Dedifferentiated amniotic fluid mesenchymal stem cell (primary cell): ENCODE data around the gene LRMDA.

Experiments
- DNase-seq: peaks from one replicate; pipeline ENCODE4 v3.0.0-alpha.2; 2016; ENCODE audit errors: extremely low spot score

Gene LRMDA

DNA sequence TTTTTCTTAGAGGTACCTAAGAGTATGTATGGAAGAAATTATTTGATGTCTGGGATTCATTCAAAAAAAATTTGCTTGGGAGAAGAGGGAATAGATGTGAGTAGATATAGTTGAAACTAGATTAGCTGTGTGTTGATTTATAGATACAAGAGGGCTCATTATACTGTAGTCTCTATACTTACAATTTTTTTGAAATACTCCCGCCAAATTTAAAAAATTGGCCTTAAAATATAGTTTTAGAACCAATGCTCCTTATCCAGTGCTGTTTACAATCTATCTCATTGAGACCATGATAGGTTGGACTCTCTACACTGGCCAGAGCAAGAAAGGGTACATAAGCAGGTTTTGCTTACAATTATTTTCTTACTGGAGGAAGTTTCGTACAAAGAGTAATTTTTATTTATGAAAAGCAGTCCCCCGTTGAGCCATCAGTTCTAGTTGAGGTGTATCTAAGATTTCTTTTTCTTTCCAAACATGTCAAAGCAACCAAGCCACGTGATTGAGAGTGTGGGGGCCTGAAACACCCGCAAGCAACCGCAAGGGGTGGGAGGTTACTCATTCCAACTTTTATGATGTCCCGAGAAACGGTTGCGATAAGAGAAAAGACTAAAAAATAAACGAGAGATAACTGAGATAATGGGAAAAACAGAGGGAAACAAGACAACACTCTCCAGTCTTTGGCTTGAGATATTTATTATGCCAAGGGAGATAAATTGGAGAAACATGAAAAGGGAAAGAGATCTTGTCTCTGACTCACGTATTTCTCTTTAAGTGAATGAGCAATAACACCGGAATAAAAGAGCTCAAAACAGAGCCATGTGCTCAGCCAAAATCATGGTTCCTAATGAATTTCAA, 729.2 kb downstream of the LRMDA start:
- DNase-seq = no peak

DNA sequence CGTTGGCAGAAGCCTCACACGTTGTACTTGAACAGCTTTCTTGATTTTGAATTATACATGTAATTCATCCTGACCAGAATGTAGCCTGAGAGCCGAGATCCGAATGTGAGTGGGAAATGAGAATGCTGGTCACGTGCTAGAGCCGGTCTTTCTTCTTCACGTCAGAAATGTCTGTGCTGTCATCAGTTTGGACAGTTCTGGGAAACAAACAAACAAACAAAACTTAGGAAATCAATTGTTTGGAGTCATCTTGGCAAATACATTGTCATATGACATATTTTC, 729.8 kb downstream of the LRMDA start:
- DNase-seq = no peak

GRCh38 chr10:76168437-76168836, 737.0 kb downstream of the LRMDA start:
- no peak for DNase-seq

DNA sequence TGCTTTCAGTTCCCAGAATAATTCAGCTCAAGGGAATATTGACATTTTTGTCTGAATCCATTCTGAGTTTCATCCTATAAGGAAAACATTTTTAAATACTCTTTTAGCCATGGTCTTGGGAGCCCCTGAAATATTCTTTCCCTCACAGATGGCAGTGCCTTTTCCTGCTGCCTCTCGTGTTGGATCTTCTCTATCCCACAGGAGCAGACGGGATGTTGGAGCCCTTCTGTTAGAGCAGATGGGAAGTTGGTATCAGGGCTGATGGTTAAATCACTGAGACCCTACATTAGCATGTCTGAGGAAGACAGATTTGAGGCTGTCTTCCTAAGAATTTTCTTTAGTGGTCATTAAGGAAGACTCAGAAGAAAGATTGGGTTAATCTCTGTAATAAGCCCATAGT, 737.8 kb downstream of the LRMDA start:
- no peak for DNase-seq

DNA sequence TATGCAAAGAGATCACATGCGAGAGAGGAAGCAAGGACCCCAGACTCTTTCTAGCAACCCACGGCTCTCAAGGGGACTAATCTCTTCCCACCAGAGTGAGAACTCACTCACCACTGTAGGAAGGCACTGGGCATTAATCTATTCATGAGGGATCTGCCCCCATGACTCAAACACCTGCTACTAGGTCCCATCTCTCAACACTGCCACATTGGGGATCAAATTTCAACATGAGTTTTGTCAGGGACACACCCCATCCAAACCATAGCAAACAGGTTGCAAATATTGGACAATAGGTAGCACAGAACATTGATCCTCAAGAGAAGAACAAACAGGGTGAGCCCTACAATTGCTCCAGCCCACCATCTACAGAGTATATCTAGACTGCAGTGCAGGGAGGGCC, 740.6 kb downstream of the LRMDA start:
- DNase-seq = no peak

- no peak for DNase-seq
These were observed 744.2 kb downstream of the LRMDA start for GRCh38 chr10:76175533-76176165.

DNA sequence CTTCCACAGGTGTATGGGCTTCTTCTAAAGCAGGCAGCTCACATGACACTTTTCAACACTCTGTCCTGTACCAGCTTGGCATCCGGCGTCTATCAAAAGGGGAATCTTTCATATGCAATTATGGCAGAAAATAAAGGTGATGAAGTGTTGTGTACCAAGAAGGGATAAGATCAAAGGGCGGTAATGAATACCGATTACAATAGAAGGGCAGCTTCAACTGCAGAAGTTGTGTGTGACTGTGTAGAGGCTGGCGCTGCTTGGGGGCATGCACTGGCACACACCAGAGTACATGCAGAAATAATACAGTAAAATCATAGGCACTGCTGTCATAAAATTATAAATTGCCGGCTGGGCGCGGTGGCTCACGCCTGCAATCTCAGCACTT, 744.7 kb downstream of the LRMDA start:
- no peak for DNase-seq

DNA sequence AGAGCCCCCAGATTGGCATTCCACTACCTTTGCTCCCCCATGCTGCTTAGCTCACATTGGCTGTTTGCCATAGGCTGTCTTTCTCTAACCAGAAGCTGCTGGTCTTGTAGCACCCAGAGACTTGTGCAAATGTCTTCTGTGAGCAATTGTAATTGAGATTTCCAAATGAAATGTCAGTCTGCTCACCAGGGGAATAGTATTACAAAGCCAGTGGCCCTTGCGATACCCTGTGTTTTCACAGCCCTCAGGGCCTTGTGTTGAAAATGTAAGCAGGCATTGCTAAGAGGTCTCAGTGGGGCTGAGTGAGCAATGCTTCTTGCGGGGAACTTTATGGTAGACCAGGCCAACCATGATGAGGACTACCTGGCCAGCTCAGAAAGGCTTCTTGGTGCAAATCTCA, 746.5 kb downstream of the LRMDA start:
- no peak for DNase-seq

- no peak for DNase-seq
These were observed 747.3 kb downstream of the LRMDA start for GRCh38 chr10:76178532-76179292.

DNA sequence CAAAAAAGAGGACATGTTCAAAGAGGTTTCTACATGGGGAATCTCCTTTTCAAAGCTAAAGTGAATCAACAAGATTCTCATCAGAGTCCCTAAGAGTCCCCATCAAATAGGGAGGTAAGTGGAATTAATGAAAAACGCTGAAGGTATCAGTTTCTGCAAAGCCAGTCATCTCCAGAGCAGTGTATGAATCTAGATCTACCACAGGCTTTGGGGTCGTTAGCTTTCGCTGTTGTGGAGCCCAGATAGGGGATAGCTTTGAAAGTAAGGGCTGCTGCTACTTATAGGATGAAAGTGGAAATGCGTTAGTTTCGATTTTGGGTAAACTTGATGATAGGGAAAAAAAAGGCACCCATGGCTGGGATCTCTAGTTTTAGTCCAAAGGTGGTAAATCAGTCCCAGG, 748.4 kb downstream of the LRMDA start:
- DNase-seq = no peak

- no peak for DNase-seq
These were observed 753.2 kb downstream of the LRMDA start for GRCh38 chr10:76184647-76185046.

GRCh38 chr10:76185471-76186301, 754.3 kb downstream of the LRMDA start:
- no peak for DNase-seq

DNA sequence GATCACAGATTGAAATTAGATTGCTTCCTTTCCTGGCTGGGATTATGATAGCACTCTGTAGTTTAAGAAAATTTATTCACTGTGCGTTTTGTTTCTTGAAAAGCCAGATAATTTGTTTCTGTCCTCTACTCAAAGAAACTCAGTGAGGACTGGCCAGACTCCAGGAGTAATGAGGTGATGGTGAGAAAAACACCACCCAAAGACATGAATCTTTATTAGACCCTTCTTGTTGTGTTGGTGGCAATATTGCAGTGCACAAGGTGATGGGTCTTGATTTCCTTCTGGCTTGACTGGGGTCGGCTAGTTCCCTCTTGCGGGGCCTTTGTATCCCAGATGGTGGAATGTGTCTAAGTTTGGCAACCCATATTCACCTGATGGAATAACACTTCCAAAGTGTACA, 756.8 kb downstream of the LRMDA start:
- no peak for DNase-seq

DNA sequence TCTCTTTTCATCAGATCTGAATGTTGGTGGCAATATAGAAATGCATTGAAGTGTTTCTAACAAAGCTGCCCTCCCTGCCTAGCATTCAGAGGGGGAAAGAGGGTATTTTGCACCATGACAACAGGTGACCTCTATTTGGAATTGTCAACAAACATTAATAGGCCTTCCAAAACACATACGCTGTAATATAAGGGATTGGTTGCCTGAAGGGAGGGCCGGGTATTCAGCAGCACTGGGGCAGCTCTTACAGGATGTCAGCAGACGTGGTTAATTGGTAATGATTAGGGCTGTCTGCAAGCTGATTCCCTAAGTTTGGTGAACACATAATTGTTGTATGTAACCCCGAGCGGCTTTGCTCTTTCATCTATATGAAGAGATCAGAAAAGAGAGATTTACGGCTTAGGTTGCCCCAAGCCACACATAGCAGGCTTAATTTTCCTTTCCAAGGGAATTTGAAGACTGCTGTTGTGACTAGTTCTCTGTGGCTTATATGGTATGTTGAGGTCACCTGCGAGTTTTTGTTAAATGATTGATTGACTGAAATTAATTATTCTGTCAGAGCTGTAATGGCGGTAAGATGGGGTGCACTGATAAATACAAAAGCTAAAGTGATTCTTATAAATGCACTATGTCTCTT, 759.3 kb downstream of the LRMDA start:
- no peak for DNase-seq

- DNase-seq = no peak
These were observed 759.9 kb downstream of the LRMDA start for GRCh38 chr10:76191336-76191735.

- no peak for DNase-seq
These were observed 760.7 kb downstream of the LRMDA start for GRCh38 chr10:76192151-76192550.

DNA sequence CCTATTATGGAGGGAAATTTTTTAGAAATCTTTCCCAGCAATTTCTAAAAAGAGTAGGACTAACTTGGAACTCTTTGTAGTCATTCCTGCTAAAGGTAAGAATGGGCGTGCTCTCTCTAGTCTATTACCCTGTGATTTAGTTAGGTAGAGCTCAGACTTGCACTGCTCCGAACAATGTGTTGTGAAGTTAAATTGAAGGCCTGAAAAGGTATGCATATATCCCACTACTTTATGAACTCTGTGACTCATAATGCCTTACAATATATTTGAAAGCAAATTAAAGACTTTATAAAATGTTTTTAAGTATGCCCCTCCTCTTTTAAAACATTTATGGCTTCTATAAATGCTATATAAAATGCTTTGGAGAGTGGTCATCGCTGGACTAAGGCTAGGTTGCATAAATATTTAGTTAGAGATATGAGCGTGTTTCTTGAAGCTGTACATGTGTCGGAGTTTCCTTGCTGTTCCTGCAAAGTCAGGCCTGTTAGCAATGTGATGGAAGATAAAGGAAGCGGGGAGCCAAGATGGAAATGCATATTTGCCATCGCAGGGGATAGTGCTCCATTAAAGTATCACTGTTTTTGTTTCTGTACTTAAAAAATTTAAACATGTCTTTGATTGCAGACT, 761.4 kb downstream of the LRMDA start:
- no peak for DNase-seq

- no peak for DNase-seq
These were observed 764.4 kb downstream of the LRMDA start for GRCh38 chr10:76195654-76196390.

DNA sequence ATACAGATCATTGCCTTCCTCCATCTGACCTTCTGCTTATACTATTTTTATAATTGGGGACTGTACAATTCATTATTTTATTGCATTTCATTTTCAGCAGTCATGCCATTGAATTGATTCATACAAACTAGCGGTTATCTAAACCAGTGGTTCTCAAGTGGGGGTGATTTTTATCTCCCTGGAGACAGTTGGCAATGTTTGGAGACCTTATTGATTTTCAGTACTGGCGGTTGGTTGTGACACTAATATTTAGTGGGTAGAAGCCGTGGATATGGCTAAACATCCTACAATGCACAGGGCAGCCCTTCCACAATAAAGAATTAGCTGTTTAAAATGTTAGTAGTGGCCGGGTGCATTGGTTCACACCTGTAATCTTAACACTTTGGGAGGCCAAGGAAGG, 765.9 kb downstream of the LRMDA start:
- no peak for DNase-seq

GRCh38 chr10:76198287-76199035, 767.0 kb downstream of the LRMDA start:
- no peak for DNase-seq
